Gastrocnemius medialis (tissue), 4 donors: ENCODE measurements around the gene KIF1A.
"Not testable (repeated sequence)": the region's sequence is repeated elsewhere in the genome, so short reads cannot be mapped to it uniquely, and the experiment has no call there.

Experiments
- CTCF ChIP-seq, 5 experiments: fragments of 450-650 bp in 3 of 5; fragments of 200-600 bp in 2 of 5; sonication (generic) in 2 of 5; IDR thresholded peaks in 4 of 5; conservative IDR thresholded peaks in 1 of 5; 1 replicate in 4 of 5; 2 replicates in 1 of 5; pipeline ENCODE4 v1.5.1; 2016 to 2019; ENCODE audit warnings: antibody characterized with exemption in 5 of 5, mild to moderate bottlenecking in 3 of 5, moderate library complexity in 3 of 5
- POLR2A ChIP-seq, 2 donors: fragments of 450-650 bp; IDR thresholded peaks; one replicate each; pipeline ENCODE4 v1.6.1; 2017; ENCODE audit warnings: antibody characterized with exemption in 2 of 2, mild to moderate bottlenecking in 2 of 2, moderate library complexity in 2 of 2

DNA sequence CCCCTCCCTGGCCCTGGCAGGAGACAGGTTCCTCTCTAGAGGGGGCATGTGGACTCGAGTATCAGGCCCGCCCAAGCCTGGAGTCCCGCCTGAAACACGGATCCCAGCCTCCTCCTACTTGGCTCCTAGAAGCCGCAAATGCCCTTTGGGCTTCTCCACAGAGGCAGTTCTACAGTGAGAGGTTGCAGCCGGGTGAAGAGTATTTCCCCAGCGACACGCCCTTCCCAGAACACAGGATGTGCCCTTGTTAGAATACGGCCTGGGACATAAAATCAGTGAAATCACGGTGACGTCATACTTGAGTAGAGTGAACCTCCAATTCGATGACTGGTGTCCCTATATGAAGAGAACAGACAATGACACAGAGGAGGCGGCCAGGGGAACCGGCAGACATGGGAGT lies 142.0 kb downstream of the KIF1A start:
- not testable (repeated sequence) for TF ChIP-seq CTCF (IDR thresholded peaks at IDR 0.05 in 4 of 5, conservative IDR thresholded peaks at IDR 0.05 in 1 of 5); POLR2A (IDR thresholded peaks at IDR 0.05)
